ENCODE measurements around the gene SNTG2.

DNA sequence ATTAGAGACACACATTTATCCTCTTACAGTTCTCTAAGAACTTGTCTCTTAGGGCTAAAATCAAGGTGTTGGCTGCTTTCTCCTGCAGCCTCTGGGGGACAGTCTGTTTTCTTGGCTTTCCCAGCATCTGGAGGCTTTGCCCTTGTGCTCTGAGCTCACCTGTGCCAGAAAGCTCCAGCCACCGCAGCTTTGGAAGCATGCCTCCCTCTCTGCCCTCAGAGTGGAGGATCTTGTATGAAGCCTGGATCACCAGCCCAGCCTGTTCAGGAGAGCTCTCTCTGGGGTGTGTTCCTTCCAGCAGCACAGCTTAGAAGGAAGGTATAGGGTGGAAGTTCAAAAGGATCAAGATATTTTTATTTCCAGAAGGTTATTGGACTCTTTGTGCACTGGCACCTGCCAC lies 409.5 kb downstream of the SNTG2 start:
- TF ChIP-seq, protein P1, sequence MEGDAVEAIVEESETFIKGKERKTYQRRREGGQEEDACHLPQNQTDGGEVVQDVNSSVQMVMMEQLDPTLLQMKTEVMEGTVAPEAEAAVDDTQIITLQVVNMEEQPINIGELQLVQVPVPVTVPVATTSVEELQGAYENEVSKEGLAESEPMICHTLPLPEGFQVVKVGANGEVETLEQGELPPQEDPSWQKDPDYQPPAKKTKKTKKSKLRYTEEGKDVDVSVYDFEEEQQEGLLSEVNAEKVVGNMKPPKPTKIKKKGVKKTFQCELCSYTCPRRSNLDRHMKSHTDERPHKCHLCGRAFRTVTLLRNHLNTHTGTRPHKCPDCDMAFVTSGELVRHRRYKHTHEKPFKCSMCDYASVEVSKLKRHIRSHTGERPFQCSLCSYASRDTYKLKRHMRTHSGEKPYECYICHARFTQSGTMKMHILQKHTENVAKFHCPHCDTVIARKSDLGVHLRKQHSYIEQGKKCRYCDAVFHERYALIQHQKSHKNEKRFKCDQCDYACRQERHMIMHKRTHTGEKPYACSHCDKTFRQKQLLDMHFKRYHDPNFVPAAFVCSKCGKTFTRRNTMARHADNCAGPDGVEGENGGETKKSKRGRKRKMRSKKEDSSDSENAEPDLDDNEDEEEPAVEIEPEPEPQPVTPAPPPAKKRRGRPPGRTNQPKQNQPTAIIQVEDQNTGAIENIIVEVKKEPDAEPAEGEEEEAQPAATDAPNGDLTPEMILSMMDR (IDR thresholded peaks at IDR 0.05), result no peak
- no peak for TF ChIP-seq POLR2A (IDR thresholded peaks at IDR 0.05)
